GM03348 (cell line): Measurements from ENCODE around the gene IQSEC1.

Experiments used
- DNase-seq: peaks from one replicate; pipeline ENCODE4 v3.0.0; 2012; ENCODE audit warnings: low spot score

Gene IQSEC1

DNA sequence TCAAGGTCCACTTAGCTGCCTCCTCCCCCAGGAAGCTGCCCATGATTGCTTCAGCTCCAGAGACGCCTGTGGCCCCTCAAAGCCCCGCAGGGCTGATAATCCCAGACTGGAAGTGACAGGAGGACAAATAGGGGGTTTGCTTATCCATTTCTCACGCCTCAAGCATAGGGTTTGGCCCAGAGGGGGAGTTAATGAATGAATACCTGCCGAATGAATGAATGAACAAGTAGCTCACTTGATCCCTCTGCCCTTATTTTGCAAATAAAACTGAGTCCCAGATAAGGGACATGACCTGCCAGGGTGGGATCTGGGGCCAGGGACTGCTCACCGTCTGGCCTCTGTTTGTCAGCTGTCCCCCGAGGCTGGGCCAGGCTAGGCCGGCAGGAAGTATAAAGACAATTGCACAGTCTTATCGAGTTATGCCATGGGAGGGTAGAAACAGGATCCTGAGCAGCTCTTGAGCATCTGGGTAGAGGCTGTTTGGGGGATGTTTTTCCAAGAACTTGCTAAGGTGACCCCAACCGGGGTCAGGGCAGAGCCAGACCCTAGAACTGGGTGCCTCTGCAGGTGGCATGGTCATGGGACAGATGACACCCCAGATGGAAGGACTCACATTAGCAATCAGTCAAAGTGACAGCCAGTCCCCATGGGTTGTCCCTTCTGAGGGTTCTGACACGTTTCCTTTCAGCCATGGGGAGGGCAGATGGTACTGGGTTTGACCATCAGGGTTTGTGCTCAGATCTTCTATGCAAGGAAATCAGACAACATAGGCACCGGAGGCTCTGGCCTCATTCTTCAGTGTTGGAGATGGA, 45.0 kb downstream of the IQSEC1 start:
- DNase-seq: no peak

GRCh38 chr3:13027154-13027553, 46.1 kb downstream of the IQSEC1 start:
- no peak for DNase-seq

DNA sequence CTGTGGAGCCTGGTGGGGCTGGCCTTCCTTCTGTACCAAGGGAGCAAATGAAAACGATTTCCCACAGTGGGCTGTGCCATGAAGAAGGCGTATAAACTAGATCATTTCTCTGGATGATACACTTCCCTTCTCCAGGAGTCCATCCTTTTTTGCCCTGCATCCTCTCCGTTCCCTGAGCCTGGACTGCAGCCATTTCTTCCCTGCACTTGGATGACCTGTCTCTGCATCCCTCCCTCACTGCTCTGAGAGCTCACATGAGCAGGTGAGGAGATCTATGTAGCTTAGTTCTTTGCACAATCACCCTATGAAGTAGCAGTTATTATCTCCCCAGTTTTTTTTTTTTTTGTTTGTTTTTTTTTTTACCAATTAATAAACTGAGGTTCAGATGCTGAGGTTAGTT, 46.7 kb downstream of the IQSEC1 start:
- DNase-seq: no peak

- no peak for DNase-seq
These were observed 47.3 kb downstream of the IQSEC1 start for GRCh38 chr3:13025778-13026518.

DNA sequence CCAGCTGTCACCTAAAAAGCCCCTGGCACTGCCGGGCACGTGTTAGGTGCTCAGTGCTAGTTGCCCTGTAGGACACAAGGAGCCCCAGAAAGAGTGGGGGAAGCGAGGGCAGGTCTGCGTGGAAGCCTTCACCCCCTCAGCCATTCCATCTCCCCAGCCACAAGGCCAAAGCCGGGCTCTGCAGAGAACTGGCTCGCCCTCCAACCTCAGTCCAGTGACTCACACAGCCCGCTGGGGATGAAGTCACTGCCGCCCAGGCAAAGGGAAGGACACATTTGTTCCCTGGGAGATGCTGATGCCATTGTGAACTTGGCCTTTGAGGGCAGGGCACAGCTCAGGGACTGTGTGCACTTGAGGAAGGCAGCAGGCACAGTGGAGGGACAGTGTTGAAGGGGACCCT, 48.1 kb downstream of the IQSEC1 start:
- peak; percentile 88 for DNase-seq

GRCh38 chr3:13024765-13025065, 48.5 kb downstream of the IQSEC1 start:
- DNase-seq: no peak

- no peak for DNase-seq
These were observed 49.1 kb downstream of the IQSEC1 start for GRCh38 chr3:13023971-13024764.

DNA sequence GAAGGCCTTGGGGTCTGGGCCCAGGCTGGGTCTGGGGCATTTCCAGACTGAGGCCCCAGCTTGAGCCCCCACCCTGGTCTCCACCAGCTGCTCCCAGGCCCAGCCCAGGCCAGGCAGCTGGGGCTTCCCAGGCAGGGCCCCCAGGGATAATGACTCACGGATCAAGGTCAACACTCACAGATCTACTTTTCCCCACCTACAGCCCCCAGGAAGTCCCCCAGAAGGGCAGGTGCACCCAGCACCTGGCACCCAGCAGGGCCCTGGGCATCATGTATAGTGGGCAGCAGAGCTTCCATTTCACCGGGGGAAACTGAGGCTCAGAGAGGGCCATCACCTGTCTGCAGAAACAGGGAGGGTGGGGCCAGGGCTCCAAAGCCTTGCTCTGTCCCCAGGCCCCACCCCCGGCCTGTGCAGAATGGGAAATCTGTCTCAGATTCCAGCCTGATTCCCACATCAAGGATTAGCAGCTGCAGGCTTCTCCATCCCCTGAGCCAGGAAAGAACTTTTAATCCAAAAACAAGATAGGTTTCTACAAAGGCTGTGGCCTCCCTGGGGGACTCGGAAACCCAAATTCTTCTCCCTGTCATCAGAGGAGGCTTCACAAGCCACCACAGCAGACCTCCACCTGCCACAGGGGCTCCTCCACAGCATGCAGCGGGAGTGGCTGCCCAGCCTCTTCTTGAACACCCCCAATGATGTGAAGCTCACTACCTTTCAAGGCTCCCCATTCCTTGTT, 49.8 kb downstream of the IQSEC1 start:
- no peak for DNase-seq

DNA sequence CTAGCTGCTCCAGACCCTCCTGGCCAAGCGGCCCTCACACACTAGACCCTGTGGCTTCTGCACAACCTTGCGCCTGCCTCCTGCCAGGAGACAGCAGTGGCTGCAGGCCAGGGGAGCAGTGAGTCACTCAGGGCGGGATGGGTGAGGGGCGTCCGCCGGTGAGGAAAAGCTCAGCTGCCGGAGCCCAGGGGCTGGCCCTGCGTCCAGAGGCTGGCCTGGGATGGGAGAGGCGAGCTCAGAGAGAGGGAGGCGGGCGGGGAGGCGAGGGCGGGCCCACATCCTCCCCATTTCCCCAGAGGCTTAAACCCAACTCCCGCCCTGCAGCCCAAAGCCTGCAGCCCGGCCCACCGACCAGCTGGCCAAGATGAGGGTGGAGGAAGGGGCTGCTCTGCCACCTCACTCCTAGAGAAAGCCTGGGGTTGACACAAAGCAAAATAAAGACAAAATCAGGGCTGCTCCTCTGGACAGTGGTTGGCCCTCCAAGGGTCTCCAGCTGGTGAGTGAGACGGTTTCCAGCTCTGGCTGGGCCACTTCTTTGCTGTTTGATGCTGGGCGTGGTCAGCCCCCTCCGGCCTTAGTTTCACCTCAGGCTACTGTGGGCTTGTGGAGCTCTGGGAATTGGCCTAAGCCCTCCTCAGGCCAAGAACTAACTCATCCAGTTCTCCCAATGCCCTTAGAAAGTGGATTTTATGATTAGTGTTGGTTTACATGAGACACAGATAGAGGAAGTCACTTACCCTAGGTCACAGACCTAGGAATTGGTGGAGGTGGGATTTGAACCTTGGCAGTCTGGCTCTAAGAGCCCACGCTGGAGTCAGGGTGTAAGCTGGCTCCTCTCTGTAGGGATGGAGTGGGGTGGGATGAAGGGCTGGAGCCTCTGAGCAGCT, 50.6 kb downstream of the IQSEC1 start:
- DNase-seq: peak; percentile 92

DNA sequence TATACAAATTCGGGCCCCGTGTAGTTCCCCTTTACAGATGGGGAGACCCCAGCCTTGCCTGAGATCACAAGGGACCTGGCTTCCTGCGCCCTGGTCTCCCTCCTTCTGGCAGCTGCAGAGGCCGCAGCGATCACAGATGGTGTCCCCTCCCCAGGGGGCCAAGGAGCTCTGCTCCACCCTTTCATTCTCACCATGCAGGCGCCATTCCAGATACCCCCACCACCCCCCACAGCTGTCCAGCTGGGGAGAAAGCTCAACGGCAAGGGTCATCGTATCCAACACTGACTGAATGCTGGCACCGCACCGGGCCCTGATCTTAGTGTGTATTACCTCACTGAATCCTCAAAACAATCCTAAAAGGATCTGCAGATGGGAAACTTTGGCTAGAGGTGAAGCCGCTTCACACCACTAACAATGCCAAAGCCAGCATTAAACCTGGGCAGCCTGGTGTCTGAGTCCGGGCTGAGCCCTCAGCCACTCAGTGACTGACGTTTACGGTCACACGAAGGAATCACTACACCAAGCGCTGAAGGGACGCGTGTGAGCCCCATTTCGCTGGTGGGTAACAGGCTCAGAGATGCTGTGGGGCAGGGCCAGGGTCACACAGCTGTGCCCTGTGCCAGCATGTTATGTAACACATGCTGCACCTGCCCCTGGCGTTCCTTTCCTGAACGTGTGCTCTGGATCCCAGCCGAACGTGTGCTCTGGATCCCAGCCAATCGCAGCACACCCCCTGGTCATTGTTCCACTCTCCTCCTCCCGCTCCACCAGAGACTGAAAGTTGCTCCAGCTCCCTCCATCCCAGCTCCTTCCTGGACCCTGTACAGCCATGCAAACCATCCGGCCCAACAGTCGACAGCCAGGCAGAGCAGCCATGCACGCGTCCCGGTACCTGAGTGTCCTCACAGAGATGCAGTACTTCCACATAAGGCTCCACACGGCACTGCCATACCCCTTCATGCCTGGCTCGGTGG, 51.8 kb downstream of the IQSEC1 start:
- DNase-seq: no peak

DNA sequence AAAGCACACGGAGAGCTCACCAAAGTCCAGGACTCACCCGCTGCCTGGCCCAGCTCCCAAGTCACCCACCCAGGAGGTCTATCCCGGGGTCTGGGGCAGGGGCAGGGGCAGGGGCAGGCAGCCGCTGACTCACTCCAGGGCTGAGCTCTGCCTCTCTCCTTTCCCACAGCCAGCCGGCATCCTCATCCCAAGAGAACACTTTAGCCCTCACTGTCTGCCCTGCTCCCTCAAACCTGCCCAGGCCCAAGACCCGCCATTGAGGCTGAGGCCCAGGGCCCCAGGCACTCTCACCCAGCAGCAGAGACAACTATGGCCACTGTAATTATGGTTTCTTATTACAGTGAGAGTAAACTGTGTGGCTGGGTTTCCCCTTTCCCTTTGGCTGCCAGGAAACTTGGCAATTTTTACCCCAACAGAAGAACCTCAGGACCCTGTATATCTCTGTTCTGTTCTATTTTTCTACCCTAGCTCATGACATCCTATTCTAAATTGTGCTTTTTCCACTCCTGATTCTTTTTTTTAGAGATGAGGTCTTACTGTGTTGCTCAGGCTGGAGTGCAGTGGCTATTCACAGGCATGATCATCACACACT, 53.0 kb downstream of the IQSEC1 start:
- DNase-seq: no peak

DNA sequence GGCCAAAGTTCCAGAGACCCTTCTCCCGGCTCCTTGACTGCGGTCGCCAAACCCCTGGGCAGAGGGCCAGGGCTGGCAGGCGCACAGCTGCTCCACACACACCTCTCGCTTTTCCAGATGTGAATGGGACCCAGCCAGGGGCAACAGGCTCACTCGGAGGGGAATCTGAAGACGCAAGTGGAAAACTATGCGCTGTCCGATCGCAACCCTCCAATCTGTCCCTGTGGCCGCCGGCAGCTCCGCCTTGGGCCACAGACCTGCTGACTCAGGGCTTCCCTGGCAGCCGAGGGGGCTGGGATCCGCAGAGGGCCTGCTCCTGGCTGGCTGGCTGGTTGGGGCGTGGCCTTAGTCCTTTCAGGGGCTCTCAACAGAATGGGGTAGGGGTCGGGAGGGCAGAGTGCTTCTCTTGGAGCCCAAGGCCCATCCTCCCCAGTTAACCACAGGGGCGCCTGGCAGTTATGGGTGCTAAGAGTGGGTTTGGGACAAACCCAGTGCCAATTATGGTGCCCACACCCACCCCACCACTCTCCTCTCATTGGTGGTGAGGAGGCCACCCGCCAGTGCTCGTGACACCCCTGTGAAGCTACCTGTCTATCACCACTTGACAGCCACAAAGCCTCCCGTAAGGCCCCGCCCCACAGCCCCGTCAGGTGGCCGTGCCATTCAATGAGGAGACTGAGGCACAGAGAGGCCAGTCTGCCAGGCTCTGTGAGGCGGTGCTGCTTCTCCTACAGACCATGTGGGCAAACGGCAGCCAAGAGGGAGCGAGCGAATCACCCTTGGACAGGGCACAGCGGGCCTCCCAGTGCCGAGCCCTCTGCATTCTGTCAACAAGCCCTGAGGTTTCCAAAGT, 53.8 kb downstream of the IQSEC1 start:
- peak; percentile 93 for DNase-seq

- no peak for DNase-seq
These were observed 54.5 kb downstream of the IQSEC1 start for GRCh38 chr3:13018561-13019242.

- peak; percentile 36 for DNase-seq
These were observed 55.2 kb downstream of the IQSEC1 start for GRCh38 chr3:13018043-13018451.

- no peak for DNase-seq
These were observed 55.7 kb downstream of the IQSEC1 start for GRCh38 chr3:13017361-13018042.

- no peak for DNase-seq
These were observed 56.4 kb downstream of the IQSEC1 start for GRCh38 chr3:13016721-13017255.

GRCh38 chr3:13016083-13016720, 57.0 kb downstream of the IQSEC1 start:
- no peak for DNase-seq
